Measurements from ENCODE around the gene SCTR.
A peak's percentile ranks its signal among the peaks of the same experiment; 100 is the strongest.

SCTR gene

GRCh38 chr2:119435953-119436297 lies 88.4 kb downstream of the SCTR start:
- no peak for TF ChIP-seq CTCF (IDR thresholded peaks at IDR 0.05; ENCODE audit: insufficient read depth, low read depth, low read length, missing control alignments)
- no peak for DNase-seq (ENCODE audit: low read depth)
- no peak overlapping the region for H3K4me3 ChIP-seq (ENCODE audit: low read length)

- DNase-seq (ENCODE audit: low read depth), result no peak
- no peak overlapping the region for H3K4me3 ChIP-seq (ENCODE audit: low read length)
- no peak for TF ChIP-seq CTCF (IDR thresholded peaks at IDR 0.05; ENCODE audit: insufficient read depth, low read depth, low read length, missing control alignments)
Observed at GRCh38 chr2:119435081-119435952, 89.0 kb downstream of the SCTR start.

GRCh38 chr2:119434664-119435063 lies 89.6 kb downstream of the SCTR start:
- H3K4me3 ChIP-seq (ENCODE audit: low read length), result no peak overlapping the region
- TF ChIP-seq CTCF (IDR thresholded peaks at IDR 0.05; ENCODE audit: insufficient read depth, low read depth, low read length, missing control alignments), result no peak
- no peak for DNase-seq (ENCODE audit: low read depth)

- no peak for TF ChIP-seq CTCF (IDR thresholded peaks at IDR 0.05; ENCODE audit: insufficient read depth, low read depth, low read length, missing control alignments)
- no peak for DNase-seq (ENCODE audit: low read depth)
- H3K4me3 ChIP-seq (ENCODE audit: low read length), result no peak overlapping the region
Observed at GRCh38 chr2:119433636-119434327, 90.5 kb downstream of the SCTR start.

GRCh38 chr2:119432851-119433522 lies 91.3 kb downstream of the SCTR start:
- no peak overlapping the region for H3K4me3 ChIP-seq (ENCODE audit: low read length)
- no peak for TF ChIP-seq CTCF (IDR thresholded peaks at IDR 0.05; ENCODE audit: insufficient read depth, low read depth, low read length, missing control alignments)
- no peak for DNase-seq (ENCODE audit: low read depth)

GRCh38 chr2:119431976-119432850 lies 92.1 kb downstream of the SCTR start:
- TF ChIP-seq CTCF (IDR thresholded peaks at IDR 0.05; ENCODE audit: insufficient read depth, low read depth, low read length, missing control alignments), result no peak
- peak; percentile 14 for DNase-seq (ENCODE audit: low read depth)
- H3K4me3 ChIP-seq (ENCODE audit: low read length), result peak overlapping the region; percentile 11
